ENCODE results near the gene CARD19. TPM values are rescaled to one million over a fixed set of nuclear protein-coding genes. Genes with fewer than 3 reads are reported as not detected.

Gene CARD19
- polyA plus RNA-seq, 1 donor: 38.5 TPM

GRCh38 chr9:93119953-93120845, 24.2 kb downstream of the CARD19 start:
- DNase-seq (ENCODE audit: low read depth): no peak

- no peak for DNase-seq (ENCODE audit: low read depth)
These were observed 24.9 kb downstream of the CARD19 start for GRCh38 chr9:93120846-93121315.

- no peak for DNase-seq (ENCODE audit: low read depth)
These were observed 25.6 kb downstream of the CARD19 start for GRCh38 chr9:93121316-93122241.

GRCh38 chr9:93122721-93123221, 26.8 kb downstream of the CARD19 start:
- DNase-seq (ENCODE audit: low read depth): no peak

GRCh38 chr9:93123561-93124283, 27.7 kb downstream of the CARD19 start:
- DNase-seq (ENCODE audit: low read depth): no peak

- no peak for DNase-seq (ENCODE audit: low read depth)
These were observed 28.8 kb downstream of the CARD19 start for GRCh38 chr9:93124793-93125192.

- no peak for DNase-seq (ENCODE audit: low read depth)
These were observed 29.4 kb downstream of the CARD19 start for GRCh38 chr9:93125331-93125894.

- no peak for DNase-seq (ENCODE audit: low read depth)
These were observed 30.2 kb downstream of the CARD19 start for GRCh38 chr9:93126151-93126781.

- DNase-seq (ENCODE audit: low read depth): no peak
These were observed 30.9 kb downstream of the CARD19 start for GRCh38 chr9:93126825-93127368.

GRCh38 chr9:93127395-93127911, 31.4 kb downstream of the CARD19 start:
- DNase-seq (ENCODE audit: low read depth): no peak

- no peak for DNase-seq (ENCODE audit: low read depth)
These were observed 32.1 kb downstream of the CARD19 start for GRCh38 chr9:93128011-93128714.

GRCh38 chr9:93128715-93129224, 32.8 kb downstream of the CARD19 start:
- no peak for DNase-seq (ENCODE audit: low read depth)

- DNase-seq (ENCODE audit: low read depth): no peak
These were observed 33.3 kb downstream of the CARD19 start for GRCh38 chr9:93129286-93129685.

GRCh38 chr9:93129691-93130500, 33.9 kb downstream of the CARD19 start:
- no peak for DNase-seq (ENCODE audit: low read depth)

- no peak for DNase-seq (ENCODE audit: low read depth)
These were observed 35.0 kb downstream of the CARD19 start for GRCh38 chr9:93130861-93131481.

- DNase-seq (ENCODE audit: low read depth): no peak
These were observed 35.7 kb downstream of the CARD19 start for GRCh38 chr9:93131599-93132286.

- DNase-seq (ENCODE audit: low read depth): no peak
These were observed 36.4 kb downstream of the CARD19 start for GRCh38 chr9:93132287-93132927.
